Embryonic facial prominence (tissue), 1 donor: ENCODE results near the gene SCEL.

ENCODE experiments used
- DNase-seq: peaks from one replicate; pipeline ENCODE4 v3.0.0-alpha.2; 2016; ENCODE audit errors: extremely low spot score

SCEL gene

GRCh38 chr13:77521595-77522367 lies 13.7 kb upstream of the SCEL start:
- DNase-seq = no peak

GRCh38 chr13:77522444-77522843 lies 13.1 kb upstream of the SCEL start:
- no peak for DNase-seq

GRCh38 chr13:77523386-77523785 lies 12.1 kb upstream of the SCEL start:
- DNase-seq = no peak

- no peak for DNase-seq
Measured at GRCh38 chr13:77523834-77524728, 11.4 kb upstream of the SCEL start.

- DNase-seq = no peak
Measured at GRCh38 chr13:77528414-77528813, 7.1 kb upstream of the SCEL start.

GRCh38 chr13:77528834-77529500 lies 6.5 kb upstream of the SCEL start:
- DNase-seq = no peak

- DNase-seq = no peak
Measured at GRCh38 chr13:77529501-77529840, 6.0 kb upstream of the SCEL start.

GRCh38 chr13:77530875-77531274 lies 4.6 kb upstream of the SCEL start:
- DNase-seq = no peak

GRCh38 chr13:77532983-77533382 lies 2.5 kb upstream of the SCEL start:
- no peak for DNase-seq

GRCh38 chr13:77533875-77534788 lies 1.4 kb upstream of the SCEL start:
- DNase-seq = no peak

GRCh38 chr13:77536358-77536757 lies 852 bp downstream of the SCEL start:
- no peak for DNase-seq

GRCh38 chr13:77537289-77537919 lies 1.9 kb downstream of the SCEL start:
- no peak for DNase-seq

GRCh38 chr13:77543711-77544110 lies 8.2 kb downstream of the SCEL start:
- no peak for DNase-seq

- no peak for DNase-seq
Measured at GRCh38 chr13:77544355-77544754, 8.8 kb downstream of the SCEL start.

GRCh38 chr13:77544758-77545338 lies 9.3 kb downstream of the SCEL start:
- DNase-seq = no peak

GRCh38 chr13:77545626-77546412 lies 10.3 kb downstream of the SCEL start:
- no peak for DNase-seq

- DNase-seq = no peak
Measured at GRCh38 chr13:77548095-77548494, 12.6 kb downstream of the SCEL start.

- no peak for DNase-seq
Measured at GRCh38 chr13:77548594-77548993, 13.1 kb downstream of the SCEL start.

GRCh38 chr13:77554069-77554468 lies 18.6 kb downstream of the SCEL start:
- DNase-seq = no peak

GRCh38 chr13:77555246-77555645 lies 19.7 kb downstream of the SCEL start:
- DNase-seq = no peak
